GM11168 (cell line): Measurements from ENCODE around the gene ATXN10.

Experiments
- in situ Hi-C: fragments of 300-500 bp; cut with MboI; formaldehyde crosslinking; loops from one replicate; pipeline ENCODE4 v1.12.0; 2022; ENCODE audit warnings: low sequenced_read_pairs; ENCODE audit not compliant: unreplicated experiment

ATXN10 gene

GRCh38 chr22:45744442-45744841 is 72.8 kb downstream of the ATXN10 start:
- in situ Hi-C loops, result no loop called here

GRCh38 chr22:45750626-45751025 is 79.0 kb downstream of the ATXN10 start:
- in situ Hi-C loops, result no loop called here

DNA sequence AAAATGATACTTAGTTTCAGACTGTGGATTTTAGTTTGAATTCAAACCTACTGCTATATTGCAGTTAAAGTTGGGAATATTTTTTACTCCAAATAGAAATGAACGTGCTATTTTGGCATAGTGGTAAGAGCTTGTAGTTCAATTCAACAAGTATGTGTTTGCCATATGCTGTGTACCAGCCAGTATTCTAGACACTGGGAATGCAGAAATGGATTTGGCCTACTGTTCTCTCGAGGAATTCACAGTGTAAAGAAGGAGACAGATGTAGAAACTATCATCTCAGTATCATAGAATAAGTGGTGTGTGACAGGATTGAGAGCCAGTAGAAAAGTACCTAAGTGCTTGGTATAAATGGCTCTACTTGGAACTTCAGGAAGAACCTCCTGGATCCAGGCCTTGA is 80.4 kb downstream of the ATXN10 start:
- in situ Hi-C loops, result no loop called here

DNA sequence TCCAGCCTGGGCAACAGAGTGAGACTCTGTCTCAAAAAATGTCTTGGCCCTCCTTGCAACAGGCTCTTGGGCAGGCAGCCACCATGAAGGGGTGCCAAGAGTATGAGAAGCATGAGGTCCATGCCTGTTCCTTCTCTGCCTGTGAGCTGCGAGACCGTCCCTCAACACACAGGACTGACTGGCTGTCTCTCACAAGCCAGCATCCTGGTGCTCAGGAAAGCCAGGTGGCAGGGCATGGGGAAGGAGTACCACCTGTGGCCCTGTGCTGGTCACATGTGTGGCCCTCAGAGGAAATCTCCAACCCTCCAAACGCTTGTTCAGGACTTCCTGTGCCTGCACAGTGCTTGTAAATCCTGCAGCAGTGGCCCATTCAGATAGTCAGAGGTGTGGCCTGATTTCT is 83.2 kb downstream of the ATXN10 start:
- in situ Hi-C loops, result no loop called here

DNA sequence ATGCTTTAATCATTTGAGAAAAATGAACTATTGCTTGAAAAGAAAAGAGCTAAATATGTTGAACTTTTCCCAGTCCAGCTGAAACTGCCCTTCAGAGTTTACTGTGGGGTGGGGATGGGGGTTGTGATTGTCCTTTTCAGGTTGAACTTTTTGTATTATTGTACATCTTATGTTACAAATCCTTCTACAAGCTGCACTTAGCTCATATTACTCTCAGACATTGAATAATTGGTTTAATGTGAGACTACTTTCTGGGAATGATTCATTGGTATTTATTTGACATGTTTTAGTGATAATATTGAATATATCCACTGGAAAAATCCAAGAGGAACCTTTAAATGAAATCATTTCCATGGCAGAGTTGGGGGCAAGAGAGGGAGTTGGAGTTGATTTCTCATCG is 84.9 kb downstream of the ATXN10 start:
- in situ Hi-C loops, result no loop called here

- in situ Hi-C loops, result no loop called here
These were observed 85.4 kb downstream of the ATXN10 start for GRCh38 chr22:45757068-45757467.

- in situ Hi-C loops, result no loop called here
These were observed 86.3 kb downstream of the ATXN10 start for GRCh38 chr22:45757936-45758335.

- in situ Hi-C loops, result no loop called here
These were observed 87.0 kb downstream of the ATXN10 start for GRCh38 chr22:45758603-45759002.

DNA sequence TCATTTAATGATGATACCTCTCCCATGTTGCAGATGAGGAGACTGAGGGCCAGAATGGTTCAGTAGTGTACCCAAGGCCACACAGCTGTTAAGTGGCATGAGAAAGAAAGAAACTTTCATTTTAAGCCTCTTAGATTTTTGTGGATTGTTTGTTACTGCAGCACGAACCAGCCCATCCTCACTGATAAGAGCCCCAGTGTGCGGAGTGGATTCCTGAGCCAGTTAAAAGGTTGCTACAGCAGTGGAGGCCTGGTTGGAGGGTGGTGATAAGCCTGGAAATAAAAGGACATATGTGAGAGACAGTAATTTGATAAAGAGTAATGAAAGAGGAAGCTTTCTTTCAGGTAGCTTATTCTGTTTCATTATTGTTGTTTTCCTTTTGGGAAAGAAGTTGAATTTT is 89.0 kb downstream of the ATXN10 start:
- in situ Hi-C loops, result no loop called here

GRCh38 chr22:45762545-45763235 is 91.1 kb downstream of the ATXN10 start:
- in situ Hi-C loops, result no loop called here

DNA sequence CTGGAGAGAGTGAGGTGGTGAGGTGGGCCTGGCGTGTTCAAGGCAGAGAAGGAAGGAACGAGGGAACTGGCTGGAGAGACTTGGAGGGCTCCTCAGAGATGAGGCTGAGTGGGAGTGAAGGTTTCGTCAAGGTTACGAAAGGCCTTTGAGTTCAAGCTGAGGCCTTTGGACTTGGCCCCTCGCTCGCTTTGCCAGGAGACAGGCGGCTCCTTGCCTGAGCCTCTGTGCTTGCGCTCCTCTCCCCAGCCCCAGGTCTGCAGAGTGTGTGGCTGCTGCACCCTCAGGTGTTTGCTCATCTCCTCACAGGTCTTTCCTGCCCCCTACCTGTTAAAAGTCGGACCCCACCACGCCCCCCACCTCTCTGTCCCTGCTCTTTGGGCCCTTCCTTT is 91.6 kb downstream of the ATXN10 start:
- in situ Hi-C loops, result no loop called here

DNA sequence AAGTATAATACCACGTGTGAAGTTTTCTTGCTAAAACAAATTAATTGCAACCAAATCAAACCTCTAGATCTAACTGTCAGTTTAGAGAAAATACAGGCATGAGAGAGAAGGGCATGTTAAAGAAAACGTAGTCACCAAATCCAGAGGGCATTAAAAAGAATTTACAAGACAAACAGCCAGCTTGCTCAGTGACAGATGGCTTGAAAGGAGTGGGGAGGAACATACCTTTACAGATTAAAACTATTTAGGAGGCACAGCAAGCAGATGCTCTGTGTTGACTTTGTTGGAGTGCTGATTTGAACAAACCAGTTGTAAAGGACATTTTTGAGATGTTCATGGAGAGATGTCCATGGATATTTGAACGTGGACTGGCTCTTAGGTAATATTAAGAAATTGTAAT is 96.9 kb downstream of the ATXN10 start:
- in situ Hi-C loops, result no loop called here

GRCh38 chr22:45769569-45770210 is 98.1 kb downstream of the ATXN10 start:
- in situ Hi-C loops, result no loop called here

- in situ Hi-C loops, result no loop called here
These were observed 98.9 kb downstream of the ATXN10 start for GRCh38 chr22:45770506-45770905.

DNA sequence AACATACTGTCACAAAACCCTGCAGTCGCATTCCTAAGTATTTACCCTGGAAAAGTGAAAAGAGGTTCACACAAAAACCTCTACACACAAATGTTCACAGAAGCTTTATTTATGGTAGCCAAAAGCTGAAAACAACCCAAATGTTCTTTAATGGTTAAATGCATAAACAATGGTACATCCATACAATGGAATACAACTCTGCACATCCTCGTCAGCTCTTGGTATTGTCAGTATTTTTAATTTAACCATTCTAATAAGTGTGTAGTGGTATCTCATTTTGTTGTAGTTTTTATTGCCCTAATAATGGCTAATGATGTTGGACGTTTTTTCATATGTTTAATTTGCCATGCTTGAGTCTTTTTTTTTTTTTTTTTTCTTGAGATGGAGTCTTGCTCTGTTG is 99.4 kb downstream of the ATXN10 start:
- in situ Hi-C loops, result no loop called here

- in situ Hi-C loops, result no loop called here
These were observed 100.1 kb downstream of the ATXN10 start for GRCh38 chr22:45771711-45772110.

- in situ Hi-C loops, result no loop called here
These were observed 101.1 kb downstream of the ATXN10 start for GRCh38 chr22:45772743-45773142.

DNA sequence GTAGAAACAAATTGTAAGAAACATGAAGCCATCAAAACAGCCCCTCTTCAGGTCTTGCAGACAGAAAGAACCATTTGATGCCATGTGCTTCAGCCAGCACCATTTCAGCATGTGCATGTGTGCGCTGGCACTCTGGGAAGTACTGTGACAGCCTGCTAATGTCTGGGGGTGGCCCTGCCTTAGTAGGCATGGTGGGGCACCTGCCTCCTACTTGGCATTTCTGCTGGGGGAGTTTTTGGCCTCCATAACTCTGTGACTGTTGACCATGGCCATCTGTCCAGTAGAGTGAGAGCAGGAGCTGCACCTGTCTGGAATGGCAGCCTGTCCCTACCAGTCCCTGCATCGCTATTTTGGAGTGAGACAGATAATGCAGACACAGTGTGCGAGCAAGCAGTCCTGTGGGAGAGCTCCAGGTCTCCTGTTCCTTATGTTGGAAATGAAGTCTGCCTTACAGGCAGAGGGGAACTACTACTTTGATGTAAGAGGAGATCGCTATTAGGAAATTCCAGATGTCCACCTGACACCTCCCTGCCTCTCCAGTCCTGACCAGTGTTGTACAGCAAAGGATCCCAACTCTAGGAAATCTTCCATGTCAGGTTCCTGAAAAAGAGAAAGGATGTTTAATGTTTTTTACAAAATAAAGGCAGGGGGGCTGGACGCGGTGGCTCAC is 102.5 kb downstream of the ATXN10 start:
- in situ Hi-C loops, result no loop called here

GRCh38 chr22:45775062-45775461 is 103.4 kb downstream of the ATXN10 start:
- in situ Hi-C loops, result no loop called here

- in situ Hi-C loops, result no loop called here
These were observed 104.1 kb downstream of the ATXN10 start for GRCh38 chr22:45775569-45776312.

DNA sequence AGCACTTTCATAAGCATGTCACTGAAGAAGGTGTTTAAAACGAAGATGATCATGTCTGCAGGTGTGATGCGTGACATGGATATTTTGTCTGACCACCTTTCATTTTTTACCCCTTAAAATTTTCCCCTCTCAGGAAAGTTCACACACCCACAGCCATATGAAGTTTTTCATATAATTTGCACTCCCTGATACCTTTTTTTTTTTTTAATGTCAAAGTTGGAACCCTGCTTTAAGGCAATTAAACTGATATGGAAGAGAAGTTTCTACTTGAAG is 104.6 kb downstream of the ATXN10 start:
- in situ Hi-C loops, result no loop called here
